Upper lobe of left lung (tissue), 6 donors: Measurements from ENCODE around the gene TMEM14A. TPM values are rescaled to one million over a fixed set of nuclear protein-coding genes. Genes with fewer than 3 reads are reported as not detected.

Experiments
- ATAC-seq, 2 donors: fragments of 200-7000 bp; cut with Tn5 transposase; one replicate each; pipeline ENCODE4 v1.9.1; 2022; ENCODE audit warnings: mild to moderate bottlenecking in 2 of 2, moderate library complexity in 2 of 2; ENCODE audit not compliant: low FRiP score in 2 of 2
- DNase-seq, 2 donors: peaks; one replicate each; pipeline ENCODE4 v3.0.0-alpha.2; 2019 to 2020
- H3K27ac ChIP-seq, 4 donors: fragments of 200-600 bp; sonication (generic); one replicate each; pipeline ENCODE4 v1.5.1; 2016 to 2019
- H3K27me3 ChIP-seq, 4 donors: fragments of 200-600 bp; sonication (generic); one replicate each; pipeline ENCODE4 v1.5.1; 2017 to 2019
- H3K36me3 ChIP-seq, 4 donors: fragments of 200-600 bp; sonication (generic); one replicate each; pipeline ENCODE4 v1.5.1; 2016 to 2019
- H3K4me1 ChIP-seq, 4 donors: fragments of 200-600 bp; sonication (generic); one replicate each; pipeline ENCODE4 v1.5.1; 2018 to 2019
- H3K4me3 ChIP-seq, 4 donors: fragments of 200-600 bp; sonication (generic); one replicate each; pipeline ENCODE4 v1.5.1; 2017 to 2019; ENCODE audit warnings: mild to moderate bottlenecking in 2 of 4, moderate library complexity in 1 of 4
- H3K9me3 ChIP-seq, 4 donors: fragments of 200-600 bp; sonication (generic); one replicate each; pipeline ENCODE4 v1.5.1; 2018 to 2019
- EP300 ChIP-seq, 4 donors: sonication (generic); formaldehyde crosslinking; IDR thresholded peaks; one replicate each; pipeline ENCODE4 v1.5.1; 2017; ENCODE audit warnings: antibody characterized with exemption in 4 of 4, control low read depth in 2 of 4
- POLR2A ChIP-seq, 4 donors: fragments of 450-650 bp; IDR thresholded peaks; one replicate each; pipeline ENCODE4 v1.5.1; 2016 to 2017; ENCODE audit warnings: antibody characterized with exemption in 4 of 4, mild to moderate bottlenecking in 2 of 4
- POLR2AphosphoS5 ChIP-seq, 2 donors: sonication (generic); formaldehyde crosslinking; IDR thresholded peaks; one replicate each; pipeline ENCODE4 v1.5.1; 2017; ENCODE audit warnings: antibody characterized with exemption in 2 of 2
- WGBS, 2 donors: methylation state at CpG; one replicate each; pipeline ENCODE4 v1.1.5; 2017 to 2018; 5-methylcytosine and 5-hydroxymethylcytosine counted together
- total RNA-seq, 6 donors: library from RNA; depleted of rRNA in 4 of 6; stranded (reverse); fragments of >200 nt in 4 of 6; gene quantifications; one replicate each; pipeline versions ENCODE4 v1.1.0 to v1.2.1, GENCODE V29; 2016 to 2021
- TF ChIP-seq, protein P1 (sequence below), 6 experiments: fragments of 450-650 bp in 4 of 6; fragments of 200-600 bp in 2 of 6; sonication (generic) in 2 of 6; IDR thresholded peaks; one replicate each; pipeline ENCODE4 v1.5.1; 2016 to 2019; ENCODE audit warnings: antibody characterized with exemption in 6 of 6
- donor health status: DM: no; HTN: no; CAD: no; lungs with moderate emphysema.
- donor health status: DM: no; HTN: yes; CAD: no; lungs with severe emphysema.

The TMEM14A gene
- total RNA-seq, 6 donors from 2014 or later = 8.7 to 25.3 (median 14.3) TPM; not detected in 1

DNA sequence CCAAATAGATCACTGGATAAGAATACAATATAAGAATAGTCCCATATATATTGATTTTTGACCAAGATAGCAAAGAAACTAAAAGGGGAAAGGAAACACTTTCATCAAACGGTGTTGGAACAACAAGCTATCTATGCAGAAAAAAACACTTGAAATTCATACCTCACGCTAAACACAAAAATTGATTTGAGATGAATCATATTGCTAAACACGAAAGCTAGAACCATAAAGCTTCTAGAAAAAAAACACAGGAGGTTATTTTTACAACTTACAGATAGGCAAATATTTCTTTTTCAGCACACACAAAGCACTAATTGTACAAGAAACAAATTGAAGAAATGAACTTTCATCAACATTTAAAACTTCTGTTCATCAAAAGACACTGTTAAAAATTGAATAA is 36.7 kb upstream of the TMEM14A start:
- Histone ChIP-seq H3K27me3 (no peaks in the 10 kb centered on the region), H3K27ac (no peak overlapping the region), H3K36me3 (no peaks in the 10 kb centered on the region), H3K4me1 (no peaks in the 10 kb centered on the region), H3K4me3 (no peak overlapping the region), H3K9me3 (no peaks in the 10 kb centered on the region)
- DNase-seq (no peak), ATAC-seq (no peak)
- WGBS, 2 donors = 84 to 86% methylated on average over 3 of the region's 3 CpGs
- TF ChIP-seq EP300 (IDR thresholded peaks at IDR 0.05) (no peak), POLR2AphosphoS5 (IDR thresholded peaks at IDR 0.05) (no peak), POLR2A (IDR thresholded peaks at IDR 0.05) (no peak)
- TF ChIP-seq, protein P1, sequence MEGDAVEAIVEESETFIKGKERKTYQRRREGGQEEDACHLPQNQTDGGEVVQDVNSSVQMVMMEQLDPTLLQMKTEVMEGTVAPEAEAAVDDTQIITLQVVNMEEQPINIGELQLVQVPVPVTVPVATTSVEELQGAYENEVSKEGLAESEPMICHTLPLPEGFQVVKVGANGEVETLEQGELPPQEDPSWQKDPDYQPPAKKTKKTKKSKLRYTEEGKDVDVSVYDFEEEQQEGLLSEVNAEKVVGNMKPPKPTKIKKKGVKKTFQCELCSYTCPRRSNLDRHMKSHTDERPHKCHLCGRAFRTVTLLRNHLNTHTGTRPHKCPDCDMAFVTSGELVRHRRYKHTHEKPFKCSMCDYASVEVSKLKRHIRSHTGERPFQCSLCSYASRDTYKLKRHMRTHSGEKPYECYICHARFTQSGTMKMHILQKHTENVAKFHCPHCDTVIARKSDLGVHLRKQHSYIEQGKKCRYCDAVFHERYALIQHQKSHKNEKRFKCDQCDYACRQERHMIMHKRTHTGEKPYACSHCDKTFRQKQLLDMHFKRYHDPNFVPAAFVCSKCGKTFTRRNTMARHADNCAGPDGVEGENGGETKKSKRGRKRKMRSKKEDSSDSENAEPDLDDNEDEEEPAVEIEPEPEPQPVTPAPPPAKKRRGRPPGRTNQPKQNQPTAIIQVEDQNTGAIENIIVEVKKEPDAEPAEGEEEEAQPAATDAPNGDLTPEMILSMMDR (IDR thresholded peaks at IDR 0.05) = no peak

DNA sequence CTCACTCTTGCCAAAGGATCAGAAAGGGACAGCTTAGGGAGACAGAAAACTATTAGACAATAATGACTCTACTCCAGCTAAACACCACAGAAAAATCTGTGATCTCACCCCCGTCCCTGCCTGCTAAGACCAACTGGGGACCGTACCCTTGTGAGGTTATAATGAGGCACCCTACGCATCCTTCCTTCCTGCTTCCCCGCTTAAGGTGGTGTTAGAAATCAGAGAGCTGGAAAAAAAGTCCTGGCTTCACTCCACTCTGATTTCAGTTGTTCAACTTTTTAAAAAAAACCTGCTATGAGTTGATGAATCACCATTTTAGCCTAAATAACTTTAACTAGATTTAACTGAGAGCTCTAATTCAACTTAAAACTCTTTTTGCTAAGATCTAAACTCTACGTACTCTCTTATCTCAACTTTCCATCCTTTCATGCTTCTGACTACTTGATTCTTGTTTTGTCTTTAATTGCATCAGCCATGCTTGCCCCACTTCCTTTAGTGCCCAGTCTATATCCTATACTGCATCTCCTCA is 35.8 kb upstream of the TMEM14A start:
- DNase-seq = no peak
- no peak for ATAC-seq
- 38 to 59% methylated on average over 5 of the region's 5 CpGs for WGBS, 2 donors
- Histone ChIP-seq H3K27ac (no peak overlapping the region), H3K4me3 (no peak overlapping the region), H3K27me3 (no peaks in the 10 kb centered on the region), H3K36me3 (no peaks in the 10 kb centered on the region), H3K4me1 (peaks cover 0 to 5% (median 2%) of the 10 kb centered on the region in 4 donors), H3K9me3 (no peaks in the 10 kb centered on the region)
- TF ChIP-seq POLR2AphosphoS5 (IDR thresholded peaks at IDR 0.05) (no peak), EP300 (IDR thresholded peaks at IDR 0.05) (no peak), POLR2A (IDR thresholded peaks at IDR 0.05) (no peak)
- TF ChIP-seq, protein P1 (IDR thresholded peaks at IDR 0.05) = no peak

DNA sequence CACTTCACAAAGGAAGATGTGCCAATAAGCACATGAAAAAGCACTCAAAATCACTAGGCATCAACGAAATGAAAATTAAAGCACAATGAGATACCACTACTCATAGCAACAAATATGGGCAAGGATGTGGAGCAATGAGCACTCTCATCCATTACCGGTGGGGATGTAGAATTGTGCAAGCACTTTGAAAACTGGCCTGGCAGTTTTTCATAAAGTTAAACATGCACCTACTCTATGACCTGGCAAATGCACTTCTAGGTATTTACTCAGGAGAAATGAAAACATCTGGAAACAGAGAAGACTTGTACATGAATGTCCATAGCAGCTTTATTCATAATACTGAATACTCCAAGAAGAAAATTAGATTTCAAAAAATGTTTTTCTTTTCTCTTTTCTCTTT is 34.1 kb upstream of the TMEM14A start:
- Histone ChIP-seq H3K4me1 (peaks cover 3 to 17% (median 8%) of the 10 kb centered on the region in 4 donors), H3K27me3 (no peaks in the 10 kb centered on the region), H3K4me3 (no peak overlapping the region), H3K36me3 (no peaks in the 10 kb centered on the region), H3K9me3 (no peaks in the 10 kb centered on the region), H3K27ac (no peak overlapping the region)
- ATAC-seq (no peak), DNase-seq (no peak)
- TF ChIP-seq POLR2A (IDR thresholded peaks at IDR 0.05) (no peak), POLR2AphosphoS5 (IDR thresholded peaks at IDR 0.05) (no peak), EP300 (IDR thresholded peaks at IDR 0.05) (no peak)
- TF ChIP-seq, protein P1 (IDR thresholded peaks at IDR 0.05) = no peak
- WGBS, 2 donors = 51 to 56% methylated on average over 2 of the region's 2 CpGs

DNA sequence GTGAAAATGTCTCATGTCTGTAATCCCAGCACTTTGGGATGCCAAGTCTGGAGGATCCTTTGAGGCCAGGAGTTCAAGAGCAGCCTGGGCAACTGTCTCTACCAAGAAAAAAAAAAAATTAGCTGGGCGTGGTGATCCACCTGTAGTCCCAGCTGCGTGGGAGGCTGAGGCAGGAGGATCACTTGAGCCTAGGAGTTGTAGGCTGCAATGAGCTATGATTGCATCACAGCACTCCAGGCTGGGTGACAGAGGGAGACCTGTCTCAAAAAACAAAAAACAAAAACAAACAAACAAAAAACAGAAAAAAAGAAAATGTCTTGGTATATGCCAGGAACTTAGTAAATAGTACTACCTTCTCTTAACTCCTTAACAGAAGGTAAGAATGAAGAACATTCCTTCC is 31.4 kb upstream of the TMEM14A start:
- H3K27ac ChIP-seq = no peak overlapping the region
- TF ChIP-seq, protein P1 (IDR thresholded peaks at IDR 0.05) = no peak
- no peak for TF ChIP-seq POLR2A (IDR thresholded peaks at IDR 0.05)
- WGBS, 2 donors = 78 to 84% methylated on average over 2 of the region's 2 CpGs
- no peak overlapping the region for H3K4me3 ChIP-seq
- DNase-seq (no peak), ATAC-seq (no peak)
- H3K4me1 ChIP-seq = peaks cover 7 to 23% (median 10%) of the 10 kb centered on the region in 4 donors
- no peaks in the 10 kb centered on the region for H3K36me3 ChIP-seq
- H3K9me3 ChIP-seq = no peaks in the 10 kb centered on the region
- no peaks in the 10 kb centered on the region for H3K27me3 ChIP-seq

DNA sequence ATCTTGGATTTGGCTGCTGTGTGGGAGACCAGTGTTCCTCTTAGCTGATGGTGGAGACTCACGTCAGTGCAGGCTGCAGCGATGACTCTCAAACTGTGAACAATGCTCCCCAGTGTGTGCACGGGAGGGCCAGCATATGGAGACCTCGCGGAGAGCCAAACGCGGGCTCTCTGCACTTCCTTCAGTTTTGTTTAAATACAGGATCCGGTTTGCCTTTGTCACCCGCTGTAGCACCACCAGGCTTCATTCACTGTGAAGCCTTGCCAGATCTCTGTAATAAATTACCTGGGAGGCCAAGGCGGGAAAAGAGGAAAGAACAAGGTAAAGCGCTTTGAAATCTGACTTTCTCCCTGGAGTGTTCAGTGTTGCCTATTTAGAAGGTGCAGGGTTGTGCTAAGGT is 30.7 kb upstream of the TMEM14A start:
- no peak overlapping the region for H3K4me3 ChIP-seq
- no peak overlapping the region for H3K27ac ChIP-seq
- no peaks in the 10 kb centered on the region for H3K27me3 ChIP-seq
- DNase-seq (no peak), ATAC-seq (no peak)
- no peaks in the 10 kb centered on the region for H3K36me3 ChIP-seq
- peaks cover 7 to 23% (median 10%) of the 10 kb centered on the region in 4 donors for H3K4me1 ChIP-seq
- TF ChIP-seq POLR2A (IDR thresholded peaks at IDR 0.05) (no peak), POLR2AphosphoS5 (IDR thresholded peaks at IDR 0.05) (no peak), EP300 (IDR thresholded peaks at IDR 0.05) (no peak)
- TF ChIP-seq, protein P1 (IDR thresholded peaks at IDR 0.05) = no peak
- no peaks in the 10 kb centered on the region for H3K9me3 ChIP-seq
- WGBS, 2 donors = 28 to 43% methylated on average over 8 to 11 of the region's 11 CpGs
